Activated T-helper 1 cell treated with anti-CD3 and anti-CD28 coated beads, Interleukin-12 subunit alpha, Interleukin-12 subunit beta, Interleukin-2, Interleukin-4 antibody, amounts not matched to agents 30 ng/mL and 10 ng/mL and 1 ng/mL, durations not matched to agents 14 hours and 24 hours and 36 hours (primary cell): ENCODE measurements around the gene ZNF48. TPM values are rescaled to one million over a fixed set of nuclear protein-coding genes. Genes with fewer than 3 reads are reported as not detected.
A peak's percentile ranks its signal among the peaks of the same experiment; 100 is the strongest.

Experiments used
- DNase-seq: peaks from one replicate; pipeline ENCODE4 v3.0.0; 2021; ENCODE audit warnings: low spot score
- H3K27ac Mint-ChIP-seq: one replicate; pipeline ENCODE4 v1.8.0; 2021; ENCODE audit warnings: mild to moderate bottlenecking, mixed read lengths
- H3K27me3 Mint-ChIP-seq: one replicate; pipeline ENCODE4 v1.8.0; 2022; ENCODE audit warnings: mild to moderate bottlenecking, moderate library complexity, mixed read lengths; ENCODE audit not compliant: insufficient read depth
- H3K36me3 Mint-ChIP-seq: one replicate; pipeline ENCODE4 v1.8.0; 2021; ENCODE audit warnings: low read depth, mixed read lengths
- H3K4me1 Mint-ChIP-seq: one replicate; pipeline ENCODE4 v1.8.0; 2021; ENCODE audit warnings: low read depth, mixed read lengths
- H3K4me3 Mint-ChIP-seq: one replicate; pipeline ENCODE4 v1.8.0; 2021; ENCODE audit warnings: mild to moderate bottlenecking, moderate library complexity, mixed read lengths
- H3K9me3 Mint-ChIP-seq: one replicate; pipeline ENCODE4 v1.8.0; 2021; ENCODE audit warnings: mixed read lengths
- intact Hi-C: fragments of 100-400 bp; cut with micrococcal nuclease; formaldehyde crosslinking; loops from one replicate; pipeline ENCODE4 v1.15.1; 2024
- total RNA-seq: library from RNA; stranded (reverse); gene quantifications from 2 replicates; pipeline ENCODE4 v1.2.3, GENCODE V29; 2022

The ZNF48 gene
- 20.2 and 21.4 TPM in 2 replicates for total RNA-seq

DNA sequence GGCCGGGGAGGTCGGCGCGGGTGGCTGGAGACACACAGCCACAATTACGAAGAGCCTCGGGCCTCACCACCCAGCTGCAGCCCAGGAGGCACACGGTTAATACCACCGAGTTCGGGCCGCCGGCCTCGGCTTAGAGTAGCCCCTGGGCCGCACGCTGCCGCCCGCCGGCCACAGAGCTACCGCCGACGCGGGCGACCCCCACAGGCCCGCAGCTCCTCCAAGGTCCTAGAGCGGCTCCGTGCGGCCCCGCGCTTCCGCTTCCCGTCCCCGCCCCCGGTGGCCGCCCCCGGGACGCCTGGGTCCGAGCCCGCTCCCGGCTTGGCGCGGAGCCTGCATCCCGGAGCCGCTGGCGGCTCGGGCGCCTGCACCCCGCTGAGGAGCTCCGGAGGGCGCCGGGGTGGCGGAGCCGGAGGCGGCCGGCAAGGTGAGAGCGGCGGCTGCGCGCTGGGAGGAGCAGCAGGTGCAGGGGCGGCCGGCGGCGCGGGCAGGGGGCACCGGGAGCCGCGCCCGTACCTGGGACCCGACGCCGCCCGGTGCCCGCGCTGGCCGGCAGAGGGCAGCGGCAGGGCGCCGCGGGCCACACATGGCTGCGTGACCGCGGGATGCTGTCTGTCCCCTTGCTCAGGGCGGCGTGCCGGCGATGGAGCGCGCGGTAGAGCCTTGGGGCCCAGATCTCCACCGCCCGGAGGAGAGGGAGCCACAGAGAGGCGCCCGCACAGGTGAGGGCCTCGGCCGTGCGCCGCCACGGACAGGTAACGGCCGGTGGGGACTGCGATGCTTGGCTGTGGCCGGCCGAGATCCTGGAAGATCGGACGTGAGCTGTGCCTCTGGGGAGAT lies at the start of gene ZNF48:
ZNF48 (plus strand) TSS at position 266 of the 837 bp plus-strand sequence; CDS start at position 641, 375 bp downstream.
- H3K36me3 Mint-ChIP-seq: peaks cover 19% of the 10 kb centered on the region
- no peaks in the 10 kb centered on the region for H3K27me3 Mint-ChIP-seq
- H3K4me3 Mint-ChIP-seq: peak within 1 kb of the TSS; percentile 90
- peaks cover 41% of the 10 kb centered on the region for H3K4me1 Mint-ChIP-seq
- intact Hi-C loops: loop anchor here (1.0 kb wide), 3 partner anchors 12 to 17 kb away; partner anchors contain the start of genes SEPTIN1 and ZNF771
- peak; percentile 53 for DNase-seq
- peak within 1 kb of the TSS; percentile 80 for H3K27ac Mint-ChIP-seq
- no peaks in the 10 kb centered on the region for H3K9me3 Mint-ChIP-seq

DNA sequence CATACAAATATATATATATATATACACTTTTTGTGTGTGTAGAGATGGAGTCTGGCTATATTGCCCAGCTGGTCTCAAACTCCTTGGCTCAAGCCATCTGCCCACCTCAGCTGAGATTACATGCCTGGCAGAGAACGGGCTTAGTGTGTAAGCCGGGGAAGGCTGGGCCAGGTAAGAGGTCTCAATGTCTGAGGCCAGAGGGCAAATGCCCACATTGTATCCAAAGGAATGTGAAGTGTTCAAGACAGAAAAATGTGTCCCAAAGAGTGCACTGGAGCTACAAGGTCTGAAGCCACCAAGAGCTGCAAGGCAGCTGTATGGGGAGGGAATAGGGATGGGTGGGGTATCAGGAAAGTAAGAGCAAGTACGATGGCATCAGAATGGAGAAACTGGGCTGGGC lies 48.9 kb upstream of the ZNF48 start:
- no peak overlapping the region for H3K4me3 Mint-ChIP-seq
- H3K36me3 Mint-ChIP-seq: peaks cover 17% of the 10 kb centered on the region
- intact Hi-C loops: no loop called here
- no peak overlapping the region for H3K27ac Mint-ChIP-seq
- H3K27me3 Mint-ChIP-seq: no peaks in the 10 kb centered on the region
- no peak for DNase-seq
- H3K4me1 Mint-ChIP-seq: peaks cover 16% of the 10 kb centered on the region
- H3K9me3 Mint-ChIP-seq: no peaks in the 10 kb centered on the region

DNA sequence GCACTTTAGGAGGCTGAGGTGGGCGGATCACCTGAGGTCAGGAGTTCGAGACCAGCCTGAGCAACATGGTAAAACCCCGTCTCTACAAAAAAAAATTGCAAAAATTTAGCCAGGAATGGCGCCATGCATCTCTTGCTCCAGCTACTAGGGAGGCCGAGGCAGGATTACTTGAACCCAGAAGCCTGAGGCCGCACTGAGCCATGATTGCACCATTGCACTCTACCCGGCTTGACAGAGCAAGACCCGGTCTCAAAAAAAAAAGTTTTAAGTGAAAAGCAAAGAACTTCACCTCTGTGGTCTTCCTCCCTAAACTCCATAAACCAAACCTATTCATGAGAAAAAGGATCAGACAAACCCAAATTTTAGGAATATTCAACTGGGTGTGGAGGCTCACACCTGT lies 47.1 kb upstream of the ZNF48 start:
- peaks cover 28% of the 10 kb centered on the region for H3K4me1 Mint-ChIP-seq

DNA sequence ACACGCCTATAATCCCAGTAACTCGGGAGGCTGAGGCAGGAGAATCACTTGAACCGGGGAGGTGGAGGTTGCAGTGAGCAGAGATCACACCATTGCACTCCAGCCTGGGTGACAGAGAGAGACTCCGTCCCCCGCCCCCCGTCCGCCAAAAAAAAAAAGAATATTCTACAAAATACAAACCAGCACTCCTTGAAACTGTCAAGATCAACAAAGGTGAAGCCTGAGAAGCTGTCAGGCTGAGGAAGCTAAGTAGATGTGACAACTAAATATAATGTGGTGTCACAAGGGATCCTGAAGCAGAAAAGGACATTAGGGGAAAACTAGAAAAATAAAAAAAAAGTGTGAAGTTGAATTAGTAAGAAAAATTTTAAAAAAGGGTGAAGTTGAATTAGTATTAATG lies 46.3 kb upstream of the ZNF48 start:
- H3K4me3 Mint-ChIP-seq: no peak overlapping the region
- H3K36me3 Mint-ChIP-seq: peaks cover 29% of the 10 kb centered on the region

More for the DNA sequence above, 47.1 kb upstream of the ZNF48 start:
- Mint-ChIP-seq H3K9me3 (no peaks in the 10 kb centered on the region), H3K4me3 (no peak overlapping the region), H3K27ac (no peak overlapping the region), H3K36me3 (peaks cover 28% of the 10 kb centered on the region), H3K27me3 (no peaks in the 10 kb centered on the region)
- intact Hi-C loops: no loop called here
- DNase-seq: no peak

DNA sequence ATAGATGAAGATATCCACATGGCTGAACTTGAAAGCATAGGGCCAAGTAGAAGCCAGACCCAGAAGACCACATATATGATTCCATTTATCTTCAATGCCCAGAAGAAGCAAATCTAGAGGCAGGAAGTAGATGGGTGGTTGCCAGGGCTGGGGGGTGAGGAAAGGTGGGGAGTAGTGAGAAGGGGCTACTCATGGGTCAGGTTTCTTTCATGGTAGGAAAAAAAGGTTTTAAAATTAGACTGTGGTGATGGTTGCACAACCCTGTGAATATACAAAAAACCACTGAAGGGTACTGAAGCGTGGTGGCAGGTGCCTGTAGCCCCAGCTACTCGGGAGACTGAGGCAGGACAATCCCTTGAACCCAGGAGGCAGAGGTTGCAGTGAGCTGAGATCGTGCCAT lies 45.5 kb upstream of the ZNF48 start:
- H3K9me3 Mint-ChIP-seq: no peaks in the 10 kb centered on the region
- peaks cover 34% of the 10 kb centered on the region for H3K36me3 Mint-ChIP-seq
- no peak for DNase-seq
- peaks cover 40% of the 10 kb centered on the region for H3K4me1 Mint-ChIP-seq
- H3K27ac Mint-ChIP-seq: peak overlapping the region; percentile 91
- no peaks in the 10 kb centered on the region for H3K27me3 Mint-ChIP-seq
- intact Hi-C loops: no loop called here
- H3K4me3 Mint-ChIP-seq: no peak overlapping the region

More for the DNA sequence above, 46.3 kb upstream of the ZNF48 start:
- Mint-ChIP-seq H3K9me3 (no peaks in the 10 kb centered on the region), H3K27me3 (no peaks in the 10 kb centered on the region), H3K4me1 (peaks cover 32% of the 10 kb centered on the region), H3K27ac (peak overlapping the region; percentile 62)
- DNase-seq: no peak
- intact Hi-C loops: no loop called here

DNA sequence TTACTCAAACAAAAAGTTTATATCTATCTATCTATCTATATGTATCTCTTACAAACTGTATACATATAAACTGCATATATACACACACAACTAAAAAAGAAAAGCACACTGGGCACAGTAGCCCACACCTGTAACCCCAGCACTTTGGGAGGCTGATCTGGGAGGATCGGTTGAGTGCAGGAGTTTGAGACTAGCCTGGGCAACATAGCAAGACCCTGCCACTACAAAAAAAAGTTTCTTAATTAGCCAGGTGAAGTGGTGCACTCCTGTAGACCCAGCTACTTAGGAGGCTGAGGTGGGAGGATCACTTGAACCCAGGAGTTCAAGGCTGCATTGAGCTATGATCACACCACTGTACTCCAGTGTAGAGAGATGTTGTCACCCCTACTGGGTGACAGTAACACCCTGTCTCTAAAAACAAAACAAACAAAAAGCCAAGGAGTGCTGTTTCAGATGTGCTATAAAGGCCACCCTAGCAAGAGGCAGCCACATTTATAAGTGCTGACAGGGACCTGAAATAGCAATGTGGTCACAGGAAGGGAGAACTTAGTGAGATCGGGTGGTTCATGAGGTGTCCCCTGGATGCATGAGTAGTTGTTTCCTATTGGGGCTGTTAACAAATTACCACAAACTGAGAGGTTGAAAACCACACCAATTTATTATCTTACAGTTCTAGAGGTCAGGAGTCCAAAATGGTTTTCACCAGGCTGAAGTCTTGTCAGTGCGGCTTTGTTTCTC lies 44.9 kb upstream of the ZNF48 start:
- no peak for DNase-seq
- no peak overlapping the region for H3K4me3 Mint-ChIP-seq
- H3K27me3 Mint-ChIP-seq: no peaks in the 10 kb centered on the region
- peak overlapping the region; percentile 69 for H3K27ac Mint-ChIP-seq
- H3K4me1 Mint-ChIP-seq: peaks cover 43% of the 10 kb centered on the region
- no peaks in the 10 kb centered on the region for H3K9me3 Mint-ChIP-seq
- intact Hi-C loops: no loop called here
- H3K36me3 Mint-ChIP-seq: peaks cover 37% of the 10 kb centered on the region

DNA sequence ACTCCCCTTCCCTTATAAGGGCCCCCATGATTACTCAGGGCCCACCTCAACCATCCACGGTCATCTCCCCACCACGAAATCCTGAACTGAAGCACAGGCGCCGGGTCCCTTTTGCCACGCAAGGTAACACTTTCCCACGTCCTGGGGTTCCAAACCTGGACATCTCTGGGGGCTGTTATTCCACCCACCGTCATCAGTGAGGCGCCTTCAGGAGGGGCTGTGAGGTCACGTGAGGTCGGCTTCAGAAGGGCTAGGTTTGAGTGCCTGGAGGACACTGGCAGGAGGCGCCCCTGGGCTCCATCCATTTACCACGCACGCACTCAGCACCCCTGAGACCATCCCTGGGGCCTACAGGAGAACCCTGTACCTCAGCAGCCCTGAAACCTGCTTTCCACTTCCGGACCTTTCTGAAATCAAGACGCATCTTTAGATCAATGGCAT lies 44.2 kb upstream of the ZNF48 start:
- intact Hi-C loops: no loop called here
- peaks cover 50% of the 10 kb centered on the region for H3K4me1 Mint-ChIP-seq
- H3K27me3 Mint-ChIP-seq: no peaks in the 10 kb centered on the region
- H3K9me3 Mint-ChIP-seq: no peaks in the 10 kb centered on the region
- peaks cover 38% of the 10 kb centered on the region for H3K36me3 Mint-ChIP-seq
- no peak for DNase-seq
- no peak overlapping the region for H3K4me3 Mint-ChIP-seq
- H3K27ac Mint-ChIP-seq: peak overlapping the region; percentile 69

DNA sequence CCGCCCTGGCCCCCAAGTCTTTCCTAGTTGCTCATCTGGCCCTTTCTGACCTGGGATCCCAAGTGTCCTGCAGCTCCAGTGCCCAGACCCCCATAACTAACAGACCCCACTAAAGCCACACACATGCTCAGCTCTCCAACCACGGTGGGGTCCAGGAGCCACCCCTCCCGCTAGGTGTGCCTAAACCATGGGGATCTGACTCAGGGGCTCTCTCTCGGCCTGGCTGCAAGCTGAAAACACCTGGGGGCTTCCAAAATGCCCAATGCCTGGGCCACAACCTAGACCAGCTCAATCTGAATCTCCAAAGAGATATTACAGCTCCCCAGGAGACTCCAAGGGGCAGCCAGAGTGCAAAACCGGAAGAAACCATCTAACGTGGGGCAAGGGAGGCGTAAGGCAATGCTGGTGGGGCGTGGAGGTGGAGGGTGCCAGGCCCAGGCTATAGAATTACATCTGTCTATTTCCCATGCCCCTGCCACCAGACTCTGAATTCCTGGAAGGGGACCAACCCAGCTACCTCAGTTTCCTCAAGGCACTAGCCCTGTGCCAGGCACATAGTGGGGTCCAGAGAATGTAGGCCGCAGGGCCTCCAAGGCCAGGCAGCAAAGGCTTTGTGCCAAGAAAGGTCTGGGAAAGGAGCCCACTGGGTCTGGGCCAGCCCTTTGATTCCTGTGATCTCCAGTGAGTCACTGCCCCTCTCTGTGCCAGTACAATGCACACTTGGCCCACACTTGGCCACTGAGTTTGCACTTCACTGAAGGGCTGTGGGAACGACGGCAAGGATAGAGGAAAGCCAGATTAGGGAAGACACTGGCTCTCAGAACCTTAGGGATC lies 43.4 kb upstream of the ZNF48 start:
- peaks cover 42% of the 10 kb centered on the region for H3K36me3 Mint-ChIP-seq
- intact Hi-C loops: no loop called here
- no peak for DNase-seq
- peak overlapping the region; percentile 58 for H3K27ac Mint-ChIP-seq
- peak overlapping the region; percentile 53 for H3K4me3 Mint-ChIP-seq
- no peaks in the 10 kb centered on the region for H3K9me3 Mint-ChIP-seq
- H3K4me1 Mint-ChIP-seq: peaks cover 54% of the 10 kb centered on the region
- no peaks in the 10 kb centered on the region for H3K27me3 Mint-ChIP-seq

DNA sequence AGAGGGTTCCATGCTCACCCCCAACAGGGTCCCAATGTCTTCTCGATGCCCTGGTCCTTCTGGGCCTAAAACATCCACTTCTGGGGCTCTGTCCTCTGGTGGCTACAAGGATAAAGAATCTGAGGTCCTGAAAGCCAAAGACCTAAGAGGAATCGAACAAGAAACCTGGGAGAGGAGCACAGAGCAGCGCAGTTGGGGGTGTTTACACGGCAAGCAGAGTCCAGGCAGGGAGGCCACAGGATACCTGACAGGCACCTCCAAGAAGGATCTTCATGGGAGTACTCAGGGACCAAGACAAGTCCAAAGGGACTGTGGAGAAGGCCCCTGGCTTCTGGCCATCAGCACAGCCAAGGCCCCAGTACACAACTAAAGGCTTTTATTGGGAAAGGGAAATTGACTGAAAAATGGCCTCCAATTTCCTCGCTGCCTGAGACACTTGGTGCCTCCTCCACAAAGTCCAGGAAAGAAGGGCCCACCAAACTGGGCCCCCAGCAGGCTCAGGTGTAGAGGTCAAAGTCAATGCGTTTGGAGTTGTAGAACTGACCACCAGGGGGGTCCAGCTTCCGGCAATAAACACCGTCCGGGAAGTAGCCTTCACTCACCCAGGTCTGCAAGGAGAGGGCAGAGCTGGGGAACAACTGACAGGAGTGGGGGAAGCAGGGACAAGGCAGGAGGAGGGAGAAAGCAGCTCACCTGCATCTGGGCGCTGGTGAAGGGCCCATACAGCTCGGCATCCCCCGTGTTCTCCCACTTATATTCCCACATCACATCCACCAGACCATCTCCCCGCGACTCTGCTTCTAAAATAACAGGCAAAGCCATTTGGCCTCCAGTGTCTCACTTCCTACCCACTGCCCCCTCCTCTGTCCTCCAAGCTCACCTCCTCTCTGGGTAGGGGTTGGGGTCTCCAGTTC lies 42.5 kb upstream of the ZNF48 start:
- Mint-ChIP-seq H3K4me1 (peaks cover 54% of the 10 kb centered on the region), H3K27ac (no peak overlapping the region), H3K4me3 (peak overlapping the region; percentile 53), H3K9me3 (no peaks in the 10 kb centered on the region), H3K36me3 (peaks cover 47% of the 10 kb centered on the region), H3K27me3 (no peaks in the 10 kb centered on the region)
- intact Hi-C loops: no loop called here
- DNase-seq: no peak

DNA sequence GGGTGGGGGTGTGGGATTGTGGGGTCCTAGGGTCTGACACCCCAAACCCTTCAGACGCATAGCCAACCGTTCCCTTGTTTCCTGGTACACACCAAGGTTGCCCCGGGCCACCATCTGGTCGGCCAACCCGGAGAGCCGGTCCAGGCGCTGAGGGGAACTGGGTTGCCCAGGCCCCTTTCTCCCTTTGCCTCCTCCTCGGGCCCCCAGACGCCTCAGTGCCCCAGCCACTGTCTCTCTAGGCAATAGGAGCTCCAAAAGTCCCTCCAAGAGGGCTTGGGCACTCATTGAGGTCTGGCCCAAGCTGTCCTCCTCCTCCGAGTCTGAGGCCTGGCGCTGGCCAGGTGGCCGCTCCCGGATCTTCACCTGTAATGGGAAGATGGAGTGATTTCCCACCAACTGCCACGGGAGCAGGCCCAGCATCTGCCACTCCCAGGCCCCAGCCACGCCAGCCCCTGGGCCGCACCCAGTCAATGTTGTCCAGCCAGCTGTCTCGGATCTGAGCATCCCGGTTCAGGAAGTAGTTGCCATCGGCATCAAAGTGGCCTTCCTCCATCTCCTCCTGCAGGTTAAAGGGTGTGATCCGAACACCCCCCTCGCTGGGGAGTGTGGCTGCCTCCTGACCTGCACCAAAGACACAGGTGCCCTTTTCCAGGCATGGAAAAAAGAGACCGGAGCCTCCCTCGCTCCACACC lies 41.6 kb upstream of the ZNF48 start:
- H3K27me3 Mint-ChIP-seq: no peaks in the 10 kb centered on the region
- no peaks in the 10 kb centered on the region for H3K9me3 Mint-ChIP-seq
- peak overlapping the region; percentile 84 for H3K27ac Mint-ChIP-seq
- no peak for DNase-seq
- peak overlapping the region; percentile 91 for H3K4me3 Mint-ChIP-seq
- H3K4me1 Mint-ChIP-seq: peaks cover 54% of the 10 kb centered on the region
- intact Hi-C loops: no loop called here
- H3K36me3 Mint-ChIP-seq: peaks cover 48% of the 10 kb centered on the region

DNA sequence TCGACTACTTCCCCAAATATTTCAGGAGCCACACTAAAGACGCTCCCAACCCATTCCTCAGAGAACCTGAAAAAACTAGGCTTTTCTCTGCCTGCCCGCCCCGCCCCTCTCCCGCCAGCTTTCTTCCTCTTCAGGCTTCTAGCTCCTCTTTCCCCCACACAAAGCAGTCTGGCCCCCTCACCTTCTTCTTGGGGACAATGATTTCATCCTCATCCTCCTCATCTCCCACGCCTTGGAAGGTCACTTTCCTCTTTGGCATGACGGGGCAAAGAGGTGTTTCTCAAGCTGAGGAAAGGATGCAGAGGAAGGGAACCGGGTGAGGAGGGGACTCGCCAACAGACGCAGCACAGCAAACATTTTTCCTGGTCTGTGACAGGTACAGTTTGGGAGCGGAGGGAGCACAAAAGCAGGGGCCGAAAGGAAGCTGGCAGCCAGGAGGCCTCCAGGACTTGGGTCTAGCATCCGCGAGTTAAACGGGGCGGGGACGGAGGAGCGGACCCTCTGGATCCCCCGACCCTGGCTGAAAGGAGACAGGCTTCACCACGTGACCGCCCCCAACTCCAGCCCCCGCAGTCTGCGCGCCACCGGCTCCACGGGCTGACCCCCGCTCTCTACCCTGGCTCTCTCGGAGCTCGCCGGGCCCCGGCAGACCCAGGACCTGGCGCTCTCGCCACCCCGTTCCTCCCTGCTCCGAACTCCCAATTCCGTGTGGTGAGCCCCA lies 40.6 kb upstream of the ZNF48 start:
- peak overlapping the region; percentile 88 for H3K27ac Mint-ChIP-seq
- peak overlapping the region; percentile 91 for H3K4me3 Mint-ChIP-seq
- H3K9me3 Mint-ChIP-seq: no peaks in the 10 kb centered on the region
- H3K36me3 Mint-ChIP-seq: peaks cover 43% of the 10 kb centered on the region
- intact Hi-C loops: loop anchor here (1.0 kb wide), 4 partner anchors 16 to 53 kb away; partner anchors contain the start of genes TBC1D10B and ZNF771
- H3K4me1 Mint-ChIP-seq: peaks cover 52% of the 10 kb centered on the region
- no peak for DNase-seq
- H3K27me3 Mint-ChIP-seq: no peaks in the 10 kb centered on the region
